ENCODE results near the gene MAGED4.
A peak's percentile ranks its signal among the peaks of the same experiment; 100 is the strongest.
"Not testable (repeated sequence)": the region's sequence is repeated elsewhere in the genome, so short reads cannot be mapped to it uniquely, and the experiment has no call there.

MAGED4 gene

GRCh38 chrX:52184440-52185077 is at the start of gene MAGED4:
MAGED4 (plus strand) TSS chrX:52184888; CDS start chrX:52185923, 1,035 bp downstream.
- DNase-seq = not testable (repeated sequence)

- DNase-seq = no peak
These were observed 45.7 kb upstream of the MAGED4 start for GRCh38 chrX:52138830-52139544.

GRCh38 chrX:52139545-52139895 is 45.2 kb upstream of the MAGED4 start:
- DNase-seq = no peak

GRCh38 chrX:52140020-52140419 is 44.7 kb upstream of the MAGED4 start:
- no peak for DNase-seq

- DNase-seq = peak in 1 of 56 donors; percentile 0
These were observed 34.0 kb upstream of the MAGED4 start for GRCh38 chrX:52150667-52151066.

GRCh38 chrX:52160140-52160539 is 24.5 kb upstream of the MAGED4 start:
- not testable (repeated sequence) for DNase-seq

GRCh38 chrX:52166840-52167239 is 17.8 kb upstream of the MAGED4 start:
- no peak for DNase-seq

GRCh38 chrX:52171055-52171454 is 13.6 kb upstream of the MAGED4 start:
- not testable (repeated sequence) for DNase-seq

GRCh38 chrX:52185078-52185453 is 378 bp downstream of the MAGED4 start:
- not testable (repeated sequence) for DNase-seq

- not testable (repeated sequence) for DNase-seq
These were observed 26.7 kb downstream of the MAGED4 start for GRCh38 chrX:52211405-52211804.

GRCh38 chrX:52213276-52213675 is 28.6 kb downstream of the MAGED4 start:
- no peak for DNase-seq

GRCh38 chrX:52216541-52216940 is 31.9 kb downstream of the MAGED4 start:
- DNase-seq = no peak

GRCh38 chrX:52217494-52218160 is 32.9 kb downstream of the MAGED4 start:
- no peak for DNase-seq

GRCh38 chrX:52220936-52221335 is 36.2 kb downstream of the MAGED4 start:
- DNase-seq = no peak
